ENCODE measurements around the gene CPLX1.

Gene CPLX1

GRCh38 chr4:854356-854755 lies 28.4 kb upstream of the CPLX1 start:
- DNase-seq, result no peak

GRCh38 chr4:853416-853781 lies 27.5 kb upstream of the CPLX1 start:
- no peak for DNase-seq

GRCh38 chr4:851701-852430 lies 25.9 kb upstream of the CPLX1 start:
- DNase-seq, result no peak

- no peak for DNase-seq
These were observed 24.5 kb upstream of the CPLX1 start for GRCh38 chr4:850323-850945.

DNA sequence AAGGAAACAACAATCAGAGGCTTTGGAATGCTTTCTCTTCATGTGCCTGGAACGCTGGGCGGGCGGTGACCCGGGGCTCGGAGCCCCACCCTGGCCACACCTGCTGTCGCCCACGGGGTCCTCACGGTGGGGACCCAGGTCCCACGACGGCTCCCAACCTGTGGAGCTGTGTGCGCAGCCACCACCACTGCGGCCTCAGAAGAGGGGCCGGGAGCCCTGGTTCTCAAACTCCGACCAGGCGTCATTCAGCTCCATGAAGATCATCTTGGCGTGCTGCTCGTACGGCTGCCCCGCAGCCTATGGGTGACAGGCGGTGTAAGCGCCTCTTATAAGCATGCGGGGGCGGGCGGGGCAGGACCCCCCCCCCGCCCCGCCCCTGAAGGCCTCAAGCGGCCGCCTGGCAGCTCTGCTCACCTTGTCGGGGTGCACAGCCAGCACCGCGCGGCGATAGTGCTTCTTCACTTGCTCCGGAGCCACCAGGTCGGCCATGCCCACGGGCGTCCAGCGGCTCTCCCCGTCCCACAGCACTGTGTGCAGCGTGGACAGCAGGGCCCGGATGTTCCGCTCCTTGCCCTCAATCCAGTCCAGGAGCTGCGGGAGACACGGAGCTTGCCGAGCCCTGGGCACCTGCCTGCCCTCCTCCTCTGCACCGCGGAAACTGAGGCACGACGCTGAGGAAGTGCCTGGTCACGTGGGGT lies 23.7 kb upstream of the CPLX1 start:
- DNase-seq, result no peak

GRCh38 chr4:848803-849477 lies 23.0 kb upstream of the CPLX1 start:
- no peak for DNase-seq

DNA sequence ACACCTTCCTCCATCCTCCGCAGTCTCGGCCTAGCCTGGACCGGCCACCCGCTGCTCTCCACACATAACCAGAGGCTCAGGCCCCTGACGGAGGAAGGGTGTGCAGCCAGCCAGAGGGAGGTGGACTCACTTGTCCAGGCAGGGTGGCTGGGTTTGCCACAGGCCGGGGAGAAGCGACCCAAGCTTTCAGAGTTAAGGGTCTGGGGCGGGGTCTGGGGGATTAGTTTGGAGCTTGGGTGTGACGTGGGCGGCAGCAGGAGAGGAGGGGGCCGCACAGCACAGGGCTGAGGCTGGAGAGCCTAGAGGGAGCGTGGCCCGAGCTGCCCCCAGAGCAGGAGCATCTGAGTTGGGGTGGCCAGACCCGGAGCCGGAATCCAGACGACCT lies 22.4 kb upstream of the CPLX1 start:
- no peak for DNase-seq

DNA sequence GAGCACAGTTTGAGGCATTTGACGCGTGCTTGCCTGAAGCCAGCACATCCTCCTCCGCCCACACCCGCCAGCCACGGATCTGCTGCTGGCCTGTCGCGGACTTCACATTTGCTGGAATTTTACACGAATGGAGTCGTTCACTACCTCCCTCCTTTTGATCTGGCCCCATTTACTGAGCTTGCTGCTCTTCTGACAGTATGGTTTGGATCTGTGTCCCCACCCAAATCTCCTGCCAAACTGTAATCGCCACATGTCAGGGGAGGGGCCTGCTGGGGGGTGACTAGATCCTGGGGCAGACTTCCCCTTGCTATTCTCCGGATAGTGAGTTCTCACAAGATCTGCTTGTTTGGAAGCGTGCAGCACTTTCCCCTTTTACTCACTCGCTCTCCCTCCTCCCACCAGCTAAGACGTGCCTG lies 19.9 kb upstream of the CPLX1 start:
- DNase-seq, result no peak

- no peak for DNase-seq
These were observed 19.4 kb upstream of the CPLX1 start for GRCh38 chr4:845233-845835.

DNA sequence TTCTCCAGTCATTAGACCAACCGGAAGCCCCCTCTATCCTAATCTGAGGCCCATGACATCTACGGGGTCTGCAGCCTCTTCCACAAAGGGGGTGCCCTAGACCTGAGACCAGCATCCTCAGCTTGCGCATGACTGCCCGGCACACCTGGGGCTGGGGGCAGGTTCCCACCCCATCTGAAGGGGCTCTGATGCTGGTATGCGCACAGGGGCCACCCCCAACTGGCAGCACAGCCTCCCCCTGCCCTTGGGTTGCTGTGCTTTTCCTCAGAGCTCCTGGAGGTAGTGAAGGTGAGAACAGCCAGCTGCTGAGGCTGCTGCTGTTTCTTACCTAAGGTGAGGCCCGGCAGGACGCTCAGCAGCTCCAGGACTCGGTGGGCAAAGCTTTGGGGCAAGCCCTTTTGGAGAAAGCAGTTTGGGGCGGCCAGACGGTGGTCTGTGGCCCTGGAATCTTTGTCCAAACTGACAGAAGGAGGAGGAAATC lies 18.9 kb upstream of the CPLX1 start:
- no peak for DNase-seq

DNA sequence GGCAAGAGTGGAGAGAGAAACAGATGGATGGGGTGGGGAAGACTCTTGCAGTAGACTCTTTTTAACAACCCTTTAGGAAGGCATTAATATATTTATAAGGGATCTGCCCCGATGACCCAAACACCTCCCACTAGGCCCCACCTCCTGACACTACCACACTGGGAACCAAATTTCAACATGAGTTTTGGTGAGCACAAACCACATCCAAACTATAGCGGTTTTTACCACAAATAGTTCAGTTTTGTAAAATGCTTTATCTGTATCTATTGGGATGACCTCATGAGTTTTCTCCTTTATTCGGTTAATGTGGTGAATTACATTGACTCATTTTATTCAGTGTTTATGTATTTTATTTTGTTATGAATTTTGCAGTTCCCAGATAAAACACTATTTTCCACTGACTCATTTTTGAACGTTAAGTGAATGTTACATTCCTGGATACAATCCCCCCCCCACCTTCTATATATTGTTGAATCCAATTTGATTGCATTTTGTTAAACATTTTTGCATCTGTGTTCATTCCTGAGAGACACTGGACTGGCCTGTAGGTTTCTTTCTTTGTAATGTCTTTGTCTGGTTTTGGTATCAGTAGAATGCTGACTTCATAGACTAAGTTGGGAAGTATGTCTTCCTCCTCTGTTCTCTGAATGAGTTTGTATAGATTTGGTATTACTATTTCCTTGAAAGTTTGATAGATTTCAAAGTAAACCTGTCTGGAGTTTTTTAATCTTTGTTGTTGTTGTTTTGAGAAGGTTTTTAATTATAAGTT lies 13.9 kb upstream of the CPLX1 start:
- DNase-seq, result no peak

- no peak for DNase-seq
These were observed 11.8 kb upstream of the CPLX1 start for GRCh38 chr4:837772-838171.

DNA sequence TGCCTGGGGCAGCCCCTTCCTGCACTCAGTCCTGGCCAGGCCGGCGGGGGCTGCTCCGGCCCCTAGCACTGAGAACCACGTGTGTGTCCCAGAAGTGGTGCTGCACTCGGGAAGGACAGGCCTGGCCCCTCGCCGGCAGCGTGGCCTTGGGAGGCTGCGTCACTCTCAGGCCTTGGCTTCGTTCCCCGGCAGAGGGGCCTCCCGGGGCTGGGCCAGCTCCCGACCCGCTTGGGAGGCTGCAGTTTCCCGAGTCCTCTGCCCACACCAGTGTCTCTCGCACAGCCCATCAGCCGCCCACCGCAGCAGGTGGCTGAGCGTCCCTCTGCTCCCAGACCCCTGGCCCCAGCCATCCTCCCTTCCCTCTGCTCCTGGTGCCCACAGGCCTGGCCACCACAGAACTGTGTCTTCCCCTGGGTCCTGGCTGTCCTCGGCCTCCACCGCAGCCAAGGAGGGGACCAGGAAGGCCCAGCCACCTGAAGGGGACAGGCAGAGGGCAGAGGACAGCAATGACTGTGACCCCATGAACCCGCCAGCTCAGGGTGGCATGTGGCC lies 10.9 kb upstream of the CPLX1 start:
- no peak for DNase-seq

GRCh38 chr4:836003-836511 lies 10.1 kb upstream of the CPLX1 start:
- DNase-seq, result no peak

DNA sequence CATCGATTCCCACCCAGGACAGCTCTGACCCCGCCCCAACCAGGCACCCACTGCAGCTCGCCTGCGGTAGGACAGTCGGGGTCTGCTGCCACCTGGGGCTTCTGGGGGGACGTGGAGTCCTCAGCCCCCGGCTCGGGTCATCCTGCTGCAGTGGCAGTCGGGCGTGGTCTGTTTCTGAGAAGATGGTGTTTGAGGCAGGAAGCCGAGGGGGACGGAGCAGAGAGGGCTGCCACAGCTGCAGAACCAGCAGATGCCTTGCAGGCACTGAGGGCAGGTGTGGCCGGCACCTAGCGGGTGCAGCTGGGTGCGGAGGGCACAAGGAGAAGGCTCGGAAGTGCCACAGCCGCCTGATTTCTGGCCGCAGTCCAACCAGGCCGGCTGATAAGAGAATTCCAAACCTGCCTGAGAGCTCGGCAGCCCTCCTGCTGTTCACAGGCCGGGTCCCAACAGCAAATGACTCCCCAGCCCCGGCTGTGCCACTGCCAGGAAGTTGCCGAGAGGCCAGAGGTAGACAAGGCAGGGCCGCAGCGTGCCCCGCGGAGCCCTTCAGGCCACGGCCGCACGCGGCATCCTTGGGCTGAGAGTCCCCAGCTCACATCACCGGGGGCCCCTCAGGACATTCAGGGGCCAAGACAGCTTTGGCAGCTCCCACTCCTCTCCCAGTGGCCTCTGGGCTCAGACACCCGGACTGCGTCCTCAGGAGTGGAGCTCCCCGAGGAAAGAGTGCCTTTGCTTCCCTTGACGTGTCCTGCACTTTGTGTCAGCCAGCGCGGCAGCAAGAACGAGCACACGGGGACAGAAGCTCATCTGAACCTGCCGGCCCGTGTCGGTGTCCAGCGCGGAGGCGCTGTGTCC lies 9.4 kb upstream of the CPLX1 start:
- DNase-seq, result no peak

DNA sequence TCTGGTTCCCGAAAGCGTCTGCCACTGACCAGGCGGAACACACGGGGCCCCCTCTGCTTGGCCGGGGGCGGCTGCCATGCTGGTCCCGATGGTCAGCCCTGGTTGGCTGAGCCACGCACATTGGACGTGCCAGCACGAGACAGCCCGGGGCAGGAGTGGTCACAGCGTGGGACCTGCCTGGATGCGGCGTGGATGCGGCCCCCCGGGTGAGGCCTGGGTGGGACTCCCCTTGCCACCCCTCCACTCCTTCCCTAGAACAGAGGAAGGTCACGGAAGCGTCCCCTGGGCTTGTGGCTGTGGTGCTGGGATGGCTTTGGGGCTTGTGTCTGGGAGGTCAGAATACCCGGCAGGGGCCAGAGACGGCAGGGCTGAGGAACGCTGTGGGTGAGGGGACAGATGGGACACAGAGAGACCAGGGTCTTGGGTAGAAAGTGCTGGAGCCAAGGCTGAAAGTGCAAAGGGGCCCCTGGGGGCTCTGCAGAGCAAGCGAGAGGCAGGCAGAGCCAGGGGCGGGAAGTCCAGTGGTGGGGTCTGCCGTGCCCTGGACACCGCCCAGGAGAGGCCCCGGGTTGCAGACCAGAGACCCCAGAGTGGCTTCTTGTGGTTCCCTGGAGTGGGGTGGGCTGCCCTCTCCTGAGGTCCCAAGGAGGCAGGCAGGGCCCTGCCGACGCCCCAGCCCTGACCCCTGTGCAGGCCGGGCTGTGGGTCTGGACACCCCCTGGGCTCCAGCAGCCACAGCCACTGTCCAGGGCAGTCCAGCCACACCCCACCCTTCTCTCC lies 8.6 kb upstream of the CPLX1 start:
- DNase-seq, result no peak

DNA sequence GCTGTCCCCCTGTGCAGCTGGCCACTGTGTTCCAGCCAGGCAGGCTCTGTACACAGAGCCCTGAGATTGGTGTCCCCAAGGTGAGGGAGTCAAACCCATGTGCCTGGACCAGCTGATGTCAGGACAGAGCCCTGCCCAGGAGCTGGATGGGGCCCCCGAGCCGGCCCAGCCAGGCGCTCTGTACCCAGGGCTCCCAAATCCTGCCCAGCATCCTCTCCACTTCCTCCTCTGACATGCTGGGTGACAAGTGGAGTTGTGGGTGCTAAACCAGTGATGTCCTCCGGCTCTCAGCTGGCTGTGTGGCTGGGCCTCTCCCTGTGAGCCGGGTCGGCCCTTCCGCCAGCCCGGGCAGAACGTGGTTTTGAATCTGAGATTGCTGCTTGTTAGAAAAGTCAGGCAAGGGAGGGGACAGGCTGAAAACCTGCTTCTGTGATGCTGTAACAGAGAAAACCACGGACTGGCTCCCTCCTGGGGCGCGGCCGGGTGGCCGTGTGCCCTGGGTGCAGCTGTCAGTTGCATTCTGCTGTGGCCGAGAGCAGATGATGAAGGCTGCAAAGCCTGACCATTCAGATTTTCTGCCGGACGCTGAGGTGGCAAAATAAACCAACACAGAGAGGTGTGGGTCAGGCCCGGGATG lies 7.9 kb upstream of the CPLX1 start:
- DNase-seq, result no peak

GRCh38 chr4:833156-833555 lies 7.2 kb upstream of the CPLX1 start:
- DNase-seq, result no peak

- DNase-seq, result no peak
These were observed 6.6 kb upstream of the CPLX1 start for GRCh38 chr4:832536-832935.

DNA sequence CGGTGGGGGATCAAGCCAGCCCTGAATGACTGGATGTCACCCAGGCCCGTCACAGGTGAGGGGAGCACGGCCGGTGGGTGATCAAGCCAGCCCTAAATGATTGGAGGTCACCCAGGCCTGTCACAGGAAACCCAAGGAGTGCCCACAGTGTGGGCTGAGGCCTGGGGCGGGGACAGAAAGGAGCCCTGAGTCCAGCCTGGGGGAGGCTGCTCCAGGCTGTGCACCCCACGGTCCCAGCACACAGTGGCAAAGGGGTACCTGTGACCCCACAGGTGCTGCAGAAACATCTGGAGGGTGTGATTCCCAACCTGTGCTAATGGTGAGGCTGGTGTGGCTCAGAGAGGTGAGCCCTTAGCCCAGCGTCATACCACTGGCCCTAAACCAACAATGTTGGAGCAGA lies 6.2 kb upstream of the CPLX1 start:
- DNase-seq, result no peak

Measured in CD4-positive, alpha-beta T cell treated with Interferon gamma for 1 hour (primary cell).